Brain microvascular endothelial cell (primary cell): Measurements from ENCODE around the gene LRP5.

Experiments
- DNase-seq: peaks from one replicate; pipeline ENCODE4 v3.0.0-alpha.2; 2020
- H3K27ac ChIP-seq: fragments of 250-450 bp; sonication (Bioruptor Pico); 2 replicates; pipeline ENCODE4 v1.5.1; 2020; ENCODE audit warnings: mild to moderate bottlenecking, moderate library complexity
- H3K27me3 ChIP-seq: fragments of 250-450 bp; sonication (Bioruptor Pico); replicated peaks from 2 replicates; pipeline ENCODE4 v1.5.1; 2020; ENCODE audit warnings: mild to moderate bottlenecking
- H3K36me3 ChIP-seq: fragments of 250-450 bp; sonication (Bioruptor Pico); replicated peaks from 2 replicates; pipeline ENCODE4 v1.5.1; 2020; ENCODE audit warnings: mild to moderate bottlenecking
- H3K4me3 ChIP-seq: 2 replicates; pipeline ENCODE4 v1.5.1; 2011; ENCODE audit warnings: low read depth, mild to moderate bottlenecking, control low read depth, low read length, moderate library complexity
- in situ Hi-C: cut with HindIII; loops from 2 replicates; pipeline ENCODE4 v1.10.0; 2017; ENCODE audit warnings: low sequenced_read_pairs, low pct_ligation_motif_present
- TF ChIP-seq, protein P1 (sequence below): IDR thresholded peaks from 2 replicates; pipeline ENCODE4 v1.5.1; 2011; ENCODE audit warnings: low read depth, mild to moderate bottlenecking, moderate library complexity, low read length, control low read depth, inconsistent platforms; ENCODE audit errors: missing control alignments

Gene LRP5

DNA sequence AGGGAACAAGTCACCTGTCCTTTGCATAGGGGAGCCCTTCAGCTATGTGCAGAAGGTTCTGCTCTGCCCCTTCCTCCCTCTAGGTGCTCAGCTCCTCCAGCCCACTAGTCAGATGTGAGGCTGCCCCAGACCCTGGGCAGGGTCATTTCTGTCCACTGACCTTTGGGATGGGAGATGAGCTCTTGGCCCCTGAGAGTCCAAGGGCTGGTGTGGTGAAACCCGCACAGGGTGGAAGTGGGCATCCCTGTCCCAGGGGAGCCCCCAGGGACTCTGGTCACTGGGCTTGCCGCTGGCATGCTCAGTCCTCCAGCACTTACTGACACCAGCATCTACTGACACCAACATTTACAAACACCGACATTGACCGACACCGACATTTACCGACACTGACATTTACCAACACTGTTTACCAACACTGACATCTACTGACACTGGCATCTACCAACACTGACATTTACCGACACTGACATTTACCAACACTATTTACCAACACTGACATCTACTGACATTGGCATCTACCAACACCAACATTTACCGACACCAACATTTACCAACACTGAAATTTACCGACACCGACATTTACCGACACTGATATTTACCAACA, 76.3 kb downstream of the LRP5 start:
- no peak overlapping the region for H3K27ac ChIP-seq
- H3K36me3 ChIP-seq = peaks cover 17% of the 10 kb centered on the region
- TF ChIP-seq, protein P1, sequence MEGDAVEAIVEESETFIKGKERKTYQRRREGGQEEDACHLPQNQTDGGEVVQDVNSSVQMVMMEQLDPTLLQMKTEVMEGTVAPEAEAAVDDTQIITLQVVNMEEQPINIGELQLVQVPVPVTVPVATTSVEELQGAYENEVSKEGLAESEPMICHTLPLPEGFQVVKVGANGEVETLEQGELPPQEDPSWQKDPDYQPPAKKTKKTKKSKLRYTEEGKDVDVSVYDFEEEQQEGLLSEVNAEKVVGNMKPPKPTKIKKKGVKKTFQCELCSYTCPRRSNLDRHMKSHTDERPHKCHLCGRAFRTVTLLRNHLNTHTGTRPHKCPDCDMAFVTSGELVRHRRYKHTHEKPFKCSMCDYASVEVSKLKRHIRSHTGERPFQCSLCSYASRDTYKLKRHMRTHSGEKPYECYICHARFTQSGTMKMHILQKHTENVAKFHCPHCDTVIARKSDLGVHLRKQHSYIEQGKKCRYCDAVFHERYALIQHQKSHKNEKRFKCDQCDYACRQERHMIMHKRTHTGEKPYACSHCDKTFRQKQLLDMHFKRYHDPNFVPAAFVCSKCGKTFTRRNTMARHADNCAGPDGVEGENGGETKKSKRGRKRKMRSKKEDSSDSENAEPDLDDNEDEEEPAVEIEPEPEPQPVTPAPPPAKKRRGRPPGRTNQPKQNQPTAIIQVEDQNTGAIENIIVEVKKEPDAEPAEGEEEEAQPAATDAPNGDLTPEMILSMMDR = no peak
- no peak for DNase-seq
- in situ Hi-C loops = no loop called here
- no peaks in the 10 kb centered on the region for H3K27me3 ChIP-seq
- no peak overlapping the region for H3K4me3 ChIP-seq

DNA sequence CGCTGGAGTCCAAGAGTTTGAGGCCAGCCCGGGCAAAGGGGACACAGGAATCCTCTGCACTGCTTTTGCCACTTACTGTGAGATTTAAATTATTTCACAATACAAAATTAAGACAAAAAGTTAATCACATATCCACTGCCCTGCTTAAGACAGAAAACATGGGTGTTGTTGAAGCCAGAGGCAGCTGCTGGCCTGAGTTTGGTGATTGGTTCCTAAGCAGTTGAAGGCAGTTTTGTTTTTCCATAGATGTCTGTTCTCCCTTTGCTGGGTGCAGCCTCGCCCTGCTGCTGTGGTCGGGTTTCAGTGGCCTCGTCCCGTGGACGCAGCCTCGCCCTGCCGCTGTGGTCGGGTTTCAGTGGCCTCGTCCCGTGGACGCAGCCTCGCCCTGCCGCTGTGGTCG, 77.9 kb downstream of the LRP5 start:
- H3K27ac ChIP-seq = no peak overlapping the region
- H3K36me3 ChIP-seq = peaks cover 17% of the 10 kb centered on the region
- no peaks in the 10 kb centered on the region for H3K27me3 ChIP-seq
- DNase-seq = no peak
- in situ Hi-C loops = no loop called here
- H3K4me3 ChIP-seq = no peak overlapping the region
- TF ChIP-seq, protein P1 = no peak

DNA sequence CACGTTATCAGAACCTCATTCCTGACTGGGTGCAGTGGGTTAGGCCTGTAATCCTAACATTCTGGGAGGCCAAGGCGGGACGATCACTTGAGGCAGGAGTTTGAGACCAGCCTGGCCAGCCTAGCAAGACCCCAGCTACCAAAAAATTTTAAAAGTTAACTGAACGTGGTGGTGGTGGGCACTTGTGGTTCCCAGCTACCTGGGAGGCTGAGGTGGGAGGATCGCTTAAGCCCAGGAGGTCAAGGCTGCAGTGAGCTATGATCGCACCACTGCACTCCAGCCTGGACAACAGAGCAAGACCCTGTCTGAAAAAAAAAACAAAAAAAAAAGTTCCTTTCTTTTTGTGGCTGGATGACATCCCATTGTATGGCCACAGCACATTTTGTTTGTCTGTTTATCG, 80.4 kb downstream of the LRP5 start:
- no peak overlapping the region for H3K27ac ChIP-seq
- H3K27me3 ChIP-seq = no peaks in the 10 kb centered on the region
- no peak overlapping the region for H3K4me3 ChIP-seq
- H3K36me3 ChIP-seq = peaks cover 7% of the 10 kb centered on the region
- no peak for DNase-seq
- in situ Hi-C loops = no loop called here
- TF ChIP-seq, protein P1 = no peak

DNA sequence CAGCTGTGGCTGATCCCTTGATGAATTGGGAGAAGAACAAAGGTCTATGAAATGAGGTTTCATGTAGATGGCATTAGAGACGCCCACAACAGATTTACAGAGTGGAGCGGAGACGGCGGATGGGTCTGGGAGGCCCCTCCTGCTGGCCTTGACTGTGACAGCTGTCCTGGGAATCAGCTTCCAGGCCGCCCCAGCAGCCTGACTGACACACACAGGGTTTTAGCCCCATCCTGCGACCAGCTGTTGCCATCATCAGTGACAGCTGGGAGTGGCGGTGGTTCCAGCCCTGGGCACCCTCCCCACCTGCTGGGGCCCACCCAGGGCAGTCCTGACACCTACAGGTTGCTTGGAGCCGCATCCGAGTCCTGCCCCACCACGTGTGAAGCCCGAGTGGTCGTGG, 84.1 kb downstream of the LRP5 start:
- in situ Hi-C loops = no loop called here
- no peak overlapping the region for H3K4me3 ChIP-seq
- no peaks in the 10 kb centered on the region for H3K36me3 ChIP-seq
- no peak overlapping the region for H3K27ac ChIP-seq
- no peak for DNase-seq
- no peaks in the 10 kb centered on the region for H3K27me3 ChIP-seq
- TF ChIP-seq, protein P1 = no peak

DNA sequence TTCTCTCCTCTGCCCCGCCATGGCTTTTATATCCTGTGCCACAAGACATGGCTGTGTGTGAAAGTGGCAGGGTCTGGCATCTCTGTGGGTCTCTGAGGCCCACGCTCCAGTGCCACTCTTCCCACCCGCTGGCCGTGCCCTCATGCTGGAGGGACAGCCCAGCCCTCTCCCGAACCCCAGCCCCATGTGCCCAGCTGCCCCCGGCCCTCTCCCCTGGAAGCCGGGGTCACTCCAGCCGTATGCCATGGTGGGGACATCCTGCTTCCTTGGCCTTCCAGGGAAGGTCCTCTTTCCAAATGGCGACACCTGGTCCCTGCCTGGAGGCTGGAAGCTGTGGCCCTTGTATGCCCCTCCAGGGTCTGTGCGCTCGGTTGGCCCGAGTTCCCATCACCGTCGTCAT, 84.9 kb downstream of the LRP5 start:
- H3K27ac ChIP-seq = no peak overlapping the region
- TF ChIP-seq, protein P1 = no peak
- H3K36me3 ChIP-seq = no peaks in the 10 kb centered on the region
- H3K27me3 ChIP-seq = no peaks in the 10 kb centered on the region
- in situ Hi-C loops = no loop called here
- H3K4me3 ChIP-seq = no peak overlapping the region
- DNase-seq = no peak
